ENCODE measurements around the gene PTPN1. TPM values are rescaled to one million over a fixed set of nuclear protein-coding genes. Genes with fewer than 3 reads are reported as not detected.

The PTPN1 gene
- total and polyA plus RNA-seq, 2 of the 13 experiments (the other 11 are each of a cell fraction or from before 2014, with no cell fraction given) = 17.7 to 37.2 TPM

DNA sequence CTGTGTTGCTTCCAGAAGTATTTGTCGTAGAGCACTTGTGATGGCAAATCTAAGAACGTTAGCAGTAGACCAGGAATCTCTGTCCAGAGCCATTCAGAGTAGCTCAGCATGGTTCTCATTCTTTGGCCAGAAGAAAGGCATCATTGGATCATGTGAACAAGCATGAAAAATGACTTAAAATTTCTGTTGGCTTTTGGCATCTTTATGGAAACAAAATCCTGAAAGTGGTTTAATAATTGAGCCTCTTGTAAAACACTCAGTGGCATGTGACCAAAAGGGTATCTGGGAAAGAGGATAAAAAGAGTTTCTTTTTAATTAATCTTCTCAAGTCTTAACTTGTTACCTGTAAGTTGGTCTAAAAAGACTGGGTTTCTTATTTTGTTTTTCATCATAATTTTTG lies 55.2 kb downstream of the PTPN1 start:
- Histone ChIP-seq H3K36me3 (replicated peaks in 1 of 2; ENCODE audit: control insufficient read depth in 1 of 2, insufficient read depth in 2 of 2, low read length in 2 of 2) (peaks cover 34 to 66% of the 10 kb centered on the region in 2 experiments), H3K4me3 (replicated peaks in 1 of 3; ENCODE audit: insufficient read depth in 1 of 3, low read depth in 2 of 3, low read length in 3 of 3) (no peak overlapping the region), H2AFZ (ENCODE audit: low read length) (no peak overlapping the region), H3K4me2 (ENCODE audit: low read depth, low read length) (no peak overlapping the region), H3K9me3 (ENCODE audit: low read length) (no peaks in the 10 kb centered on the region), H3K27me3 (ENCODE audit: control insufficient read depth in 1 of 2, insufficient read depth in 2 of 2, low read length in 2 of 2) (no peaks in the 10 kb centered on the region), H3K79me2 (ENCODE audit: insufficient read depth, low read length) (no peaks in the 10 kb centered on the region), H3K4me1 (ENCODE audit: insufficient read depth, low read length) (peaks cover 29% of the 10 kb centered on the region), H4K20me1 (ENCODE audit: insufficient read depth, low read length) (no peaks in the 10 kb centered on the region), H3K9ac (ENCODE audit: insufficient read depth, low read depth, low read length) (no peak overlapping the region), H3K27ac (ENCODE audit: extremely low read length, insufficient read depth, low read length) (no peak overlapping the region)
- FAIRE-seq (no peak), ATAC-seq (no peak), DNase-seq (ENCODE audit: low spot score) (no peak)
- ChIA-PET CTCF (ENCODE audit: low intra/inter-chr PET ratio, low total read pairs) (no interaction called here), POLR2A (interaction anchor here (1.4 kb wide), 1 partner anchor 82 kb away, joined by 4 read pairs; no protein-coding TSS in a partner anchor)
- in situ Hi-C loops (cut with HindIII; ENCODE audit: extremely low pct_ligation_motif_present, low pct_unique_long_range_greater_than_20kb) = no loop called here
- WGBS (ENCODE audit: low lambda C conversion rate) = 100% methylated on average over 2 of the region's 2 CpGs
- intact Hi-C loops (cut with micrococcal nuclease; ENCODE audit: unreplicated experiment) = no loop called here
- BruUV-seq (replicated peaks) = no TSS peak
- no peak for TF ChIP-seq ZNF598 (CRISPR knock-in tag; IDR thresholded peaks at IDR 0.05; ENCODE audit: borderline replicate concordance)
- TF ChIP-seq, protein P1, sequence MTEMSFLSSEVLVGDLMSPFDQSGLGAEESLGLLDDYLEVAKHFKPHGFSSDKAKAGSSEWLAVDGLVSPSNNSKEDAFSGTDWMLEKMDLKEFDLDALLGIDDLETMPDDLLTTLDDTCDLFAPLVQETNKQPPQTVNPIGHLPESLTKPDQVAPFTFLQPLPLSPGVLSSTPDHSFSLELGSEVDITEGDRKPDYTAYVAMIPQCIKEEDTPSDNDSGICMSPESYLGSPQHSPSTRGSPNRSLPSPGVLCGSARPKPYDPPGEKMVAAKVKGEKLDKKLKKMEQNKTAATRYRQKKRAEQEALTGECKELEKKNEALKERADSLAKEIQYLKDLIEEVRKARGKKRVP (CRISPR knock-in tag; IDR thresholded peaks at IDR 0.05) = no peak
- TF ChIP-seq, protein P2, sequence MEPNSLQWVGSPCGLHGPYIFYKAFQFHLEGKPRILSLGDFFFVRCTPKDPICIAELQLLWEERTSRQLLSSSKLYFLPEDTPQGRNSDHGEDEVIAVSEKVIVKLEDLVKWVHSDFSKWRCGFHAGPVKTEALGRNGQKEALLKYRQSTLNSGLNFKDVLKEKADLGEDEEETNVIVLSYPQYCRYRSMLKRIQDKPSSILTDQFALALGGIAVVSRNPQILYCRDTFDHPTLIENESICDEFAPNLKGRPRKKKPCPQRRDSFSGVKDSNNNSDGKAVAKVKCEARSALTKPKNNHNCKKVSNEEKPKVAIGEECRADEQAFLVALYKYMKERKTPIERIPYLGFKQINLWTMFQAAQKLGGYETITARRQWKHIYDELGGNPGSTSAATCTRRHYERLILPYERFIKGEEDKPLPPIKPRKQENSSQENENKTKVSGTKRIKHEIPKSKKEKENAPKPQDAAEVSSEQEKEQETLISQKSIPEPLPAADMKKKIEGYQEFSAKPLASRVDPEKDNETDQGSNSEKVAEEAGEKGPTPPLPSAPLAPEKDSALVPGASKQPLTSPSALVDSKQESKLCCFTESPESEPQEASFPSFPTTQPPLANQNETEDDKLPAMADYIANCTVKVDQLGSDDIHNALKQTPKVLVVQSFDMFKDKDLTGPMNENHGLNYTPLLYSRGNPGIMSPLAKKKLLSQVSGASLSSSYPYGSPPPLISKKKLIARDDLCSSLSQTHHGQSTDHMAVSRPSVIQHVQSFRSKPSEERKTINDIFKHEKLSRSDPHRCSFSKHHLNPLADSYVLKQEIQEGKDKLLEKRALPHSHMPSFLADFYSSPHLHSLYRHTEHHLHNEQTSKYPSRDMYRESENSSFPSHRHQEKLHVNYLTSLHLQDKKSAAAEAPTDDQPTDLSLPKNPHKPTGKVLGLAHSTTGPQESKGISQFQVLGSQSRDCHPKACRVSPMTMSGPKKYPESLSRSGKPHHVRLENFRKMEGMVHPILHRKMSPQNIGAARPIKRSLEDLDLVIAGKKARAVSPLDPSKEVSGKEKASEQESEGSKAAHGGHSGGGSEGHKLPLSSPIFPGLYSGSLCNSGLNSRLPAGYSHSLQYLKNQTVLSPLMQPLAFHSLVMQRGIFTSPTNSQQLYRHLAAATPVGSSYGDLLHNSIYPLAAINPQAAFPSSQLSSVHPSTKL (CRISPR knock-in tag; IDR thresholded peaks at IDR 0.05) = no peak
- TF ChIP-seq, protein P3, sequence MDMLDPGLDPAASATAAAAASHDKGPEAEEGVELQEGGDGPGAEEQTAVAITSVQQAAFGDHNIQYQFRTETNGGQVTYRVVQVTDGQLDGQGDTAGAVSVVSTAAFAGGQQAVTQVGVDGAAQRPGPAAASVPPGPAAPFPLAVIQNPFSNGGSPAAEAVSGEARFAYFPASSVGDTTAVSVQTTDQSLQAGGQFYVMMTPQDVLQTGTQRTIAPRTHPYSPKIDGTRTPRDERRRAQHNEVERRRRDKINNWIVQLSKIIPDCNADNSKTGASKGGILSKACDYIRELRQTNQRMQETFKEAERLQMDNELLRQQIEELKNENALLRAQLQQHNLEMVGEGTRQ (IDR thresholded peaks at IDR 0.05; ENCODE audit: low read depth, low read length) = no peak
- TF ChIP-seq, protein P3 (CRISPR knock-in tag; IDR thresholded peaks at IDR 0.05; ENCODE audit: borderline replicate concordance) = no peak
- no peak for TF ChIP-seq ZEB1 (IDR thresholded peaks at IDR 0.05; ENCODE audit: insufficient replicate concordance, low read depth)
- no peak for TF ChIP-seq ZNF441 (CRISPR knock-in tag; IDR thresholded peaks at IDR 0.05; ENCODE audit: borderline replicate concordance)
- no peak for TF ChIP-seq ZNF12 (CRISPR knock-in tag; IDR thresholded peaks at IDR 0.05)
- TF ChIP-seq, protein P4, sequence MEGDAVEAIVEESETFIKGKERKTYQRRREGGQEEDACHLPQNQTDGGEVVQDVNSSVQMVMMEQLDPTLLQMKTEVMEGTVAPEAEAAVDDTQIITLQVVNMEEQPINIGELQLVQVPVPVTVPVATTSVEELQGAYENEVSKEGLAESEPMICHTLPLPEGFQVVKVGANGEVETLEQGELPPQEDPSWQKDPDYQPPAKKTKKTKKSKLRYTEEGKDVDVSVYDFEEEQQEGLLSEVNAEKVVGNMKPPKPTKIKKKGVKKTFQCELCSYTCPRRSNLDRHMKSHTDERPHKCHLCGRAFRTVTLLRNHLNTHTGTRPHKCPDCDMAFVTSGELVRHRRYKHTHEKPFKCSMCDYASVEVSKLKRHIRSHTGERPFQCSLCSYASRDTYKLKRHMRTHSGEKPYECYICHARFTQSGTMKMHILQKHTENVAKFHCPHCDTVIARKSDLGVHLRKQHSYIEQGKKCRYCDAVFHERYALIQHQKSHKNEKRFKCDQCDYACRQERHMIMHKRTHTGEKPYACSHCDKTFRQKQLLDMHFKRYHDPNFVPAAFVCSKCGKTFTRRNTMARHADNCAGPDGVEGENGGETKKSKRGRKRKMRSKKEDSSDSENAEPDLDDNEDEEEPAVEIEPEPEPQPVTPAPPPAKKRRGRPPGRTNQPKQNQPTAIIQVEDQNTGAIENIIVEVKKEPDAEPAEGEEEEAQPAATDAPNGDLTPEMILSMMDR (CRISPR knock-in tag; IDR thresholded peaks at IDR 0.05) = no peak
- TF ChIP-seq, protein P5, sequence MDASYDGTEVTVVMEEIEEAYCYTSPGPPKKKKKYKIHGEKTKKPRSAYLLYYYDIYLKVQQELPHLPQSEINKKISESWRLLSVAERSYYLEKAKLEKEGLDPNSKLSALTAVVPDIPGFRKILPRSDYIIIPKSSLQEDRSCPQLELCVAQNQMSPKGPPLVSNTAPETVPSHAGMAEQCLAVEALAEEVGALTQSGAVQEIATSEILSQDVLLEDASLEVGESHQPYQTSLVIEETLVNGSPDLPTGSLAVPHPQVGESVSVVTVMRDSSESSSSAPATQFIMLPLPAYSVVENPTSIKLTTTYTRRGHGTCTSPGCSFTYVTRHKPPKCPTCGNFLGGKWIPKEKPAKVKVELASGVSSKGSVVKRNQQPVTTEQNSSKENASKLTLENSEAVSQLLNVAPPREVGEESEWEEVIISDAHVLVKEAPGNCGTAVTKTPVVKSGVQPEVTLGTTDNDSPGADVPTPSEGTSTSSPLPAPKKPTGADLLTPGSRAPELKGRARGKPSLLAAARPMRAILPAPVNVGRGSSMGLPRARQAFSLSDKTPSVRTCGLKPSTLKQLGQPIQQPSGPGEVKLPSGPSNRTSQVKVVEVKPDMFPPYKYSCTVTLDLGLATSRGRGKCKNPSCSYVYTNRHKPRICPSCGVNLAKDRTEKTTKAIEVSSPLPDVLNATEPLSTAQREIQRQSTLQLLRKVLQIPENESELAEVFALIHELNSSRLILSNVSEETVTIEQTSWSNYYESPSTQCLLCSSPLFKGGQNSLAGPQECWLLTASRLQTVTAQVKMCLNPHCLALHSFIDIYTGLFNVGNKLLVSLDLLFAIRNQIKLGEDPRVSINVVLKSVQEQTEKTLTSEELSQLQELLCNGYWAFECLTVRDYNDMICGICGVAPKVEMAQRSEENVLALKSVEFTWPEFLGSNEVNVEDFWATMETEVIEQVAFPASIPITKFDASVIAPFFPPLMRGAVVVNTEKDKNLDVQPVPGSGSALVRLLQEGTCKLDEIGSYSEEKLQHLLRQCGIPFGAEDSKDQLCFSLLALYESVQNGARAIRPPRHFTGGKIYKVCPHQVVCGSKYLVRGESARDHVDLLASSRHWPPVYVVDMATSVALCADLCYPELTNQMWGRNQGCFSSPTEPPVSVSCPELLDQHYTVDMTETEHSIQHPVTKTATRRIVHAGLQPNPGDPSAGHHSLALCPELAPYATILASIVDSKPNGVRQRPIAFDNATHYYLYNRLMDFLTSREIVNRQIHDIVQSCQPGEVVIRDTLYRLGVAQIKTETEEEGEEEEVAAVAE (CRISPR knock-in tag; IDR thresholded peaks at IDR 0.05; ENCODE audit: borderline replicate concordance) = no peak
